GM10847 (cell line): ENCODE measurements around the gene HSPA1L.

Experiments
- POLR2A ChIP-seq: IDR thresholded peaks from 2 replicates; pipeline ENCODE4 v1.6.1; 2011; ENCODE audit not compliant: insufficient read length; ENCODE audit errors: extremely low read depth

Gene HSPA1L

GRCh38 chr6:31784098-31784925 lies 30.8 kb downstream of the HSPA1L start:
- no peak for TF ChIP-seq POLR2A

GRCh38 chr6:31782126-31782855 lies 32.8 kb downstream of the HSPA1L start:
- no peak for TF ChIP-seq POLR2A

GRCh38 chr6:31781244-31782125 lies 33.6 kb downstream of the HSPA1L start:
- no peak for TF ChIP-seq POLR2A

GRCh38 chr6:31780507-31781243 lies 34.4 kb downstream of the HSPA1L start:
- TF ChIP-seq POLR2A, result no peak

GRCh38 chr6:31779908-31780307 lies 35.2 kb downstream of the HSPA1L start:
- no peak for TF ChIP-seq POLR2A

- no peak for TF ChIP-seq POLR2A
Observed at GRCh38 chr6:31778999-31779885, 35.8 kb downstream of the HSPA1L start.

- TF ChIP-seq POLR2A, result no peak
Observed at GRCh38 chr6:31778193-31778592, 36.9 kb downstream of the HSPA1L start.

- no peak for TF ChIP-seq POLR2A
Observed at GRCh38 chr6:31777667-31778050, 37.4 kb downstream of the HSPA1L start.

GRCh38 chr6:31776989-31777666 lies 38.0 kb downstream of the HSPA1L start, which contains the start of gene VWA7:
TSS of gene VWA7 (minus strand) at chr6:31777328. CDS start at chr6:31776779, 549 bp downstream.
- no peak for TF ChIP-seq POLR2A

- no peak for TF ChIP-seq POLR2A
Observed at GRCh38 chr6:31776485-31776988, 38.5 kb downstream of the HSPA1L start.

GRCh38 chr6:31775633-31776484 lies 39.2 kb downstream of the HSPA1L start:
- TF ChIP-seq POLR2A, result no peak

- TF ChIP-seq POLR2A, result no peak
Observed at GRCh38 chr6:31775184-31775583, 39.9 kb downstream of the HSPA1L start.

- TF ChIP-seq POLR2A, result no peak
Observed at GRCh38 chr6:31771992-31772358, 43.1 kb downstream of the HSPA1L start.
